Urinary bladder (tissue), 4 donors: ENCODE results near the gene IL1RAPL1. TPM values are rescaled to one million over a fixed set of nuclear protein-coding genes. Genes with fewer than 3 reads are reported as not detected.
A peak's percentile ranks its signal among the peaks of the same experiment; 100 is the strongest.

Experiments
- DNase-seq: peaks from one replicate; pipeline ENCODE4 v3.0.0-alpha.2; 2015; ENCODE audit errors: extremely low spot score
- H3K27ac ChIP-seq: one replicate; pipeline ENCODE4 v1.5.1; 2013; ENCODE audit warnings: low read depth, mild to moderate bottlenecking, moderate library complexity
- H3K36me3 ChIP-seq: one replicate; pipeline ENCODE4 v1.6.1; 2013; ENCODE audit warnings: mild to moderate bottlenecking, moderate library complexity; ENCODE audit not compliant: insufficient read depth
- H3K4me1 ChIP-seq: one replicate; pipeline ENCODE4 v1.6.1; 2013; ENCODE audit warnings: mild to moderate bottlenecking, moderate library complexity; ENCODE audit not compliant: insufficient read depth
- H3K4me3 ChIP-seq: one replicate; pipeline ENCODE4 v1.5.1; 2013; ENCODE audit warnings: low read depth, low read length
- WGBS: extraction: QIAGEN DNeasy Blood & Tissue Kit; methylation state at CpG from one replicate; pipeline ENCODE4 v1.1.7; 2013; 5-methylcytosine and 5-hydroxymethylcytosine counted together
- polyA plus RNA-seq: library from polyadenylated mRNA; stranded (reverse); fragments of 200-250 nt; gene quantifications from one replicate; pipeline ENCODE4 v1.2.3, GENCODE V29; 2013
- total RNA-seq: library from RNA; depleted of rRNA; stranded (reverse); fragments of >200 nt; gene quantifications from one replicate; pipeline ENCODE4 v1.2.3, GENCODE V29; 2014
- donor health status: healthy with polysubstance abuse.
- donor health status: healthy.

The IL1RAPL1 gene
- total and polyA plus RNA-seq, 2 donors: 1.4 to 21.3 TPM

DNA sequence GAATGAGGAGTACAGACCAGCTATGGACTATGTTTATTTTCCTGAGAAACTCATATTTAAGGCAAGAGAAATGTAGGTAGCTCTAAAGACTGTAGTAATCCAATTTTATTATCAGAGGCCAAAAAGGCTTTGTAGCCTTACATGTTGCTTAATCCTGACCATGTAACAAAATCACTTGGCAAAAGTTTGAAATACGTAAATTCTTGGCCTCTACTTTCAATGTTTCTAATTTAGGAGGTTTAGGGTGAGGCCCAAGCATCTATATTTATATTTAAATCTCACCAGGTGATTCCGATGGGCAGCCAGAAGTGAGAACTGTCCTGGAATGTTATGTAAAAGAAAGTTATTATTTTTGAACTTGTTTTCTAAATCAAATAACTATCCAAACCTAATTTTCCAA lies 289.7 kb downstream of the IL1RAPL1 start:
- H3K4me1 ChIP-seq: no peaks in the 10 kb centered on the region
- no peak for DNase-seq
- H3K36me3 ChIP-seq: no peaks in the 10 kb centered on the region
- WGBS: 54% methylated on average over 2 of the region's 2 CpGs
- no peak overlapping the region for H3K4me3 ChIP-seq
- H3K27ac ChIP-seq: no peak overlapping the region

DNA sequence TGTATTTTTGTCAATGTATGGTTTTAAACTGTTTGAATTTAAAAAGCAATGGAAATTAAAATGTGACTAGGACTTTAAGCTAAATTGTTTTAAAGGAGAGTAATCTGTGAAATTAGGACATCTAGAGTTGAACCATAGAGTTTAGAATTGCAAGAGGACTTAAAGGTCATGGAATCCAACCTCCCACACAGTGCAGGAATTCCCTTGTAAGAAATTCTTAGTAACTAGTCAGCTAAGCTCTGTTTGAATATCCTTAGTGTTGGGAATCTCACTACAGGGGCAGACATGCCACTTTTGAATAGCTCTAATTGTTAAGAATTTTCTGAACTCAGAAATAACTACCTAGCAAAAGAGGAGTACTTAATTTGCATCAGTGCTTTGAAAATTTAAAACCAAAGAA lies 292.9 kb downstream of the IL1RAPL1 start:
- Histone ChIP-seq H3K4me1 (no peaks in the 10 kb centered on the region), H3K4me3 (no peak overlapping the region), H3K36me3 (no peaks in the 10 kb centered on the region), H3K27ac (no peak overlapping the region)
- no peak for DNase-seq

DNA sequence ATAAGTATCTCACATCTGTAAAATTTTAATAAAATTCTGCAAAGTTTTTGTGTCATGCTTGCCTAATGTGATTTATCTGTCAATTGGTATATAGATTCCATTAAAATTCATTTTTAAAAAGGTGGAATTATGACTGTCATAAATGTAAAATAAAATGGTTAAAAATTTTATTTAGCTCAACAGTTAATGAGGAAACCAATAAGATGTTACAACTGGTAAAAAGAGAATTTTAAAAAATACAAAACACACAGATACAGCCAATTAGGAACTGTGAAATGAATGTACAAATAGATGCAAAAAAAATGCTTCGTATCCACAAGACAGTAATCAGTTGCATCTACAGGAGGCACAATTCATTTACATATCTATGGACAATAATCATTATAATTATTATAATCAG lies 297.6 kb downstream of the IL1RAPL1 start:
- 100% methylated on average over 1 of the region's 1 CpG for WGBS
- H3K27ac ChIP-seq: no peak overlapping the region
- H3K4me1 ChIP-seq: no peaks in the 10 kb centered on the region
- DNase-seq: no peak
- H3K36me3 ChIP-seq: no peaks in the 10 kb centered on the region
- H3K4me3 ChIP-seq: no peak overlapping the region

DNA sequence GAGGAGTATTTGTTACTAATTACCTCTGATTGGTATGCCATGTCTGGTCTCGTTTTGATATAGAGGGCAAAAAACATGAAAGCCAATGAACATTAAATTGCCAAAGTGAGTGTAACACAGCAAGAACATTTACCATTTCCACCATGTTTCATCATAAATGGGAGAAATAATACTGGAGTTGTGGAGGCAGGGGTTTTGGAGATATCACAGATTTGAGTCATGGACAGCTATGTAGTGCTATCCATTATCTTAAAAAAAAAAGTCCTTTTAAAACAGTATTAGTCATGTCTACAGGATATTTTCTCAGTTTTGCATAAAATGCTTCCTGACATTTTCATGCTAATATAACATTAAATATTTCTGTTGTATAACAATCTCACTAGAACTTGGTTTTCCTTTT lies 301.2 kb downstream of the IL1RAPL1 start:
- 89% methylated on average over 1 of the region's 1 CpG for WGBS
- Histone ChIP-seq H3K27ac (no peak overlapping the region), H3K4me3 (no peak overlapping the region), H3K4me1 (no peaks in the 10 kb centered on the region), H3K36me3 (no peaks in the 10 kb centered on the region)
- no peak for DNase-seq

DNA sequence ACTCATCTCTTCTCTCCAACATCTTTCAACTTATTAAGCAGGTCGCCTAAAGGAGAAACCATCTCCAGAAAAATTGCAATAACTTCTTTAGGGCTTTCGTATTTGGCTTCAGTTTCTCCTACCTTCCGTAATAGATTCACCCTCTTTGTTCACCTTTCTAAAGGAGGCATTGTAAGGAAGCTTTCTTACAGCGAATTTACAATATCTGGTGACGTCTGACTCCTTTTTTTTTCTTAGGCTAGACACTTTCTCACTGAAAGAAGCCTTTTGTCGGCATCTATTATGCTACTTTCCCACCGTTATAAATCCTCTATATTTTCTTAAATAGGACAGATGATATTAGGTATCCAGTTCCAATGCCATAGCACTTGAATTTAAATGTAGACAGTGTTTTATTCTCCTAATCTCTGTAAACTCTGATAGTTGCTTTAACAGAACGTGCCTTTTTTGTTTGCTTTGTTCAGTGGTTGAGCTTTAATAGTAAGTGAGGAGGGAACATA lies 302.4 kb downstream of the IL1RAPL1 start:
- WGBS: 80% methylated on average over 8 of the region's 8 CpGs
- DNase-seq: no peak
- Histone ChIP-seq H3K4me3 (no peak overlapping the region), H3K27ac (no peak overlapping the region), H3K4me1 (no peaks in the 10 kb centered on the region), H3K36me3 (no peaks in the 10 kb centered on the region)

DNA sequence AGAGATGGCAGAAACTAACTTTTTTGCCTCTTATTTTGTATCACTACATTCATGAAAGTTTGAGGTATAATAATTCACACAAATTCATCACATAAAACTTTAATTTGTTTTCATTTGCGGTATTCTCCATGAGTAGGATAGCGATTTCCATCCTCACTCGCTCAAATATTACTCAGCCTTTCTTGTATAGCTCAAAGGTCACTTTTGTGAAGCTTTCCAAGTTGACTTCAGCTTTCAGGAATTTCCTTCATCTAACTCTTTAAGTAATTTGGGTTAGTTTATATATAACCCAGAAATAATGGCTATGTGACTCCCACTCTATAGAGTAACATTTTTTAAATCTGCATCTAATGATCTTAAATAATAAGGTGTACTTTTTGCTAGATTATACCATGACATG lies 314.4 kb downstream of the IL1RAPL1 start:
- DNase-seq: no peak
- Histone ChIP-seq H3K4me1 (no peaks in the 10 kb centered on the region), H3K36me3 (no peaks in the 10 kb centered on the region), H3K4me3 (no peak overlapping the region), H3K27ac (no peak overlapping the region)
- 84% methylated on average over 3 of the region's 3 CpGs for WGBS

DNA sequence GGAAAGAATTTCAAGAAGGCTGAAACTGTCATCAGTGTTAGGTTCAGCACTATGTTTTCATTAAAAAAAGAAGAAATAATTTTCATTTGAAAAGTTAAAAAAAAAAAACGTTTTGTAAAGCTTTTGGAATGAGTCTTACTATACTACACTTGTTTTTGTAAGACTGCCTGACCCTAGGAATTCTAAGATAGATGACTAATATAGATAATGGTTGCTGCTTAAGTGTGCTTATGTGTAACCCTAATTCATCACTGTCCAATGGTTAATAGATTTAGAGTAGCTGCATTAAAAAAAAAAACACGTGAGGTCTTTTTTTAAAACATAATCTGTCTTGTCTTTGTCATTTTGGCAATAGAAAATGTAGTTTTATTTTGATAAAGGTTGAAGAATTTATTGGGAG lies 323.2 kb downstream of the IL1RAPL1 start:
- no peaks in the 10 kb centered on the region for H3K36me3 ChIP-seq
- H3K4me3 ChIP-seq: no peak overlapping the region
- no peak for DNase-seq
- WGBS: 17% methylated on average over 2 of the region's 2 CpGs
- no peak overlapping the region for H3K27ac ChIP-seq
- H3K4me1 ChIP-seq: no peaks in the 10 kb centered on the region

DNA sequence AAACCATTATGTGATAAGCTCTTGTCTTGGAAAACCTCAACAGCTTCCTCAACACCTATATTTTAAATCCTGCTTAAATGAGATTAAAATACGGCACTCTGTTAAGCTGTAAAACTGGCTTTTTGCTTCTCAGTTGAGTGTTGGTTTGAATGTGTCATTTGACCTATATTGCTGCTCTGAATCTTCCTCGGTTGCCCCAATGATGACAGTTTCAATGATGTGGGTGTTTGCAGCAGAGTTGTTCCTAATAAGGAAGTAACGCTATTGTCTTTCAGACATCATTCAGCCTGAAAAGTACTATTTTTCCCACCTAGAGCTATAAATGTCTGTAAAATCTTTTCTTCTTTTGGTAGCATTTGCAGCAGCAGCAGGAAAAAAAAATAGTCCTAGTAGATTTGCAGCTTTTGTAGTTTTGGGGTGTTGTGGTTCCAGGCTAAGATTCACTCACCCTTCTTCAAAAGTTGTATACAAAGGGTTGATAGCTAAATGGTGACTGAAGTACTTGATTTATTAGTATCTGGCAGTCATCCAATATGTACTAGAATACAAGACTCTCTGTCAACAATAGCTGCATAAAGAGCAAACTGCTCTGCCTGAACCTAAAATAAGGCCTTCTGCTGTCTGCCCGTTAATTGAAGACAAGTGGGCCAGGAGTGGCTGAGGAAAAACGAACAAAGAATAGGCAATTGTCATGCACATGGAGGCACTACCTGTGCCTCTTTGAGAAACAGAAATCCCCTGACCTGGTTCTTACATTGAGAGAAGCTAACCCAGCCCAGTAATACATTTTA lies 333.1 kb downstream of the IL1RAPL1 start:
- H3K4me1 ChIP-seq: no peaks in the 10 kb centered on the region
- no peak overlapping the region for H3K27ac ChIP-seq
- DNase-seq: peak; percentile 3
- no peaks in the 10 kb centered on the region for H3K36me3 ChIP-seq
- H3K4me3 ChIP-seq: no peak overlapping the region
- WGBS: 40% methylated on average over 5 of the region's 5 CpGs

DNA sequence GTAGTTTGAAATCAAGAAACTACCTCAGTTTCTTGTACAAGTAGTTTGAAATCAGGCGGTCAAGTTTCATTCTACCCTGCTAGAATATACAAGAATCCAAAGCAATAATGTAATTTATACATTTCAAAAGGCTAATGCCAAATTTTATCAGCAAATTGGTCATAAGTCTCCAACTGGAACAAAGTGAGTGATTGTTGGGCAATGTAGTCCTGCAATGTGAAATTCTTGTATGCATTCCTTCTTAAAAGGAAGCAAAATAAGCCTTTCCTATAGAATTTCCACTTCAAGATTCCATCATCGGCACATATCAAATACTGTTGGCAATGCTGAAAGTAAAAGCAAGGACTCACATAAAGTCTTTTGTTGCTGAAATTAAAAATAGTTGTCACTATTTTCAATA lies 334.9 kb downstream of the IL1RAPL1 start:
- WGBS: 98% methylated on average over 2 of the region's 2 CpGs
- no peaks in the 10 kb centered on the region for H3K36me3 ChIP-seq
- no peak overlapping the region for H3K4me3 ChIP-seq
- no peak for DNase-seq
- no peak overlapping the region for H3K27ac ChIP-seq
- H3K4me1 ChIP-seq: no peaks in the 10 kb centered on the region

DNA sequence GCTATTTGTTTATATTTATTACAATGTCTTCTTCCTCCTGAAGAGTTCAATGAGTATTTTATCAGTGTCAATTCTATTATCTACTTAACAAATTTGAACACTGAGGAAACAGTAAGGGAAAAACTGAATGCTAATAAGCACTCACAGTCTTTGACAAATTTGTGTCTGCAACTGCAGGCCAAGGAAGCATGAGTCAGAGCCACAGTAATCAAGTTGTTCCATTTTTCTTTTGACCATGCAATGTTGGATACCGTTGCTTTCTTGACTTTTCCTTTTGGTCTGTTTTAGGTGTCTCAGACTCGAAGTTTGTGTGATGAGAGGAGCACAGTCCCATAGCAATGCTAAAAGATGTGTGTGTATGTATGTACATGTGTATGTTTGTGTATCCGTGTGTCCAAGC lies 359.6 kb downstream of the IL1RAPL1 start:
- DNase-seq: no peak
- H3K4me1 ChIP-seq: no peaks in the 10 kb centered on the region
- no peaks in the 10 kb centered on the region for H3K36me3 ChIP-seq
- no peak overlapping the region for H3K27ac ChIP-seq
- H3K4me3 ChIP-seq: no peak overlapping the region
- WGBS: 87% methylated on average over 3 of the region's 3 CpGs

DNA sequence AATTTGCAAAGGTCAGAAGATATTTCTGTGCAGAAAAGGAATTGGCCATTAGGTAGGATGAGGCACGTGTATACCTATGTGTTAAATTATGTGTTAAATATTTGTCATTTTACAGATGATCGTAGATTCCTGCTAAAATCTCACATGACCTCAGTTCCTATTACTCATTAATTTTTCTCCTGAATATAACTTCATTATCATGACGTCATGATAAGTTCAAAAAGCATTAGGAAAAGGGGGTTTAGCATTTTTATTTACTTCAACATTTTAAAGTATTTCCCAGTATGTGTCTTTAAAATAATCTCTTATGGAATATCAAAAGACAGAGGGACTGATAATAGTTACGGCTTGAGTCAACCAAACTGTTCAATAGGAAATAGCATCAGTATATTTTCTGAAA lies 372.8 kb downstream of the IL1RAPL1 start:
- H3K36me3 ChIP-seq: no peaks in the 10 kb centered on the region
- no peak overlapping the region for H3K4me3 ChIP-seq
- no peak overlapping the region for H3K27ac ChIP-seq
- 88% methylated on average over 4 of the region's 4 CpGs for WGBS
- H3K4me1 ChIP-seq: no peaks in the 10 kb centered on the region
- DNase-seq: no peak

DNA sequence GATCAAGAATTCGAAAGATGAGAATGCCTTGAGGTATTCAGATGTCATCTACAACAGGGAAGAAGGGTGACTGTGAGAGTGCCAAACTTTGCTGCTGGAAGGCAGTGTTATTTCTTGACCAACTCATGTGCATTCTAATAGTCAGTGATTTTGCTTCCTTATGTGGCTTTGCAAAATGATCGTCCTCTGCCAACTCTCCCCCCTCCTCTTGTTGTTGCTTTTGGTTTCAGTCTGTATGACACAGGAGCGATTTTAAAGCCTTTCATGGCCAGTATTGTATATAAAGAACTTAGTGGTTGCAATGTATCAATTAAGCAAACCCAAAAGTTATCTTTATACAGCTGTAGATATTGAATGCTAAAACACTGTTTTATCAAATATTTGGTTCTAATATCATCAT lies 379.1 kb downstream of the IL1RAPL1 start:
- no peak overlapping the region for H3K4me3 ChIP-seq
- H3K27ac ChIP-seq: no peak overlapping the region
- H3K36me3 ChIP-seq: no peaks in the 10 kb centered on the region
- no peak for DNase-seq
- WGBS: 26% methylated on average over 3 of the region's 3 CpGs
- no peaks in the 10 kb centered on the region for H3K4me1 ChIP-seq

DNA sequence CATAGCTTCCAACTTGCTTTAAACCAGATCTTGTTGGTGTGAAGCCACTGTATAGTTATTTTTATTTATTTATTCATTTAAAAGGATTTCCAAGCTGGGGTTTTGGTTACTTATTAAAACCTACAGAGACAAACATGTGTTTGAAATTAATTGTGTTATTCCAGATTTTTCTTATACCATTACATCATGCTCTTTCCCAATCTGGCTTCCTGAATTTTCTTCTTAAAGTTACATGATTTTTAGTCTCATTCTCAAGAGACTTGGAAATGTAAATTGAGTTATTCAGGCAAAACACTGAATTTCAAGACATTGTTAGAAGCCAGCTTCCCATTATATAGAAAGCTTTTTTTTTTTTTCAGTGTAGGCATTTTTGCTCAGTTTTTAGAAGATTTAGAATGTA lies 381.9 kb downstream of the IL1RAPL1 start:
- no peak overlapping the region for H3K4me3 ChIP-seq
- H3K27ac ChIP-seq: no peak overlapping the region
- DNase-seq: no peak
- H3K4me1 ChIP-seq: no peaks in the 10 kb centered on the region
- no peaks in the 10 kb centered on the region for H3K36me3 ChIP-seq

DNA sequence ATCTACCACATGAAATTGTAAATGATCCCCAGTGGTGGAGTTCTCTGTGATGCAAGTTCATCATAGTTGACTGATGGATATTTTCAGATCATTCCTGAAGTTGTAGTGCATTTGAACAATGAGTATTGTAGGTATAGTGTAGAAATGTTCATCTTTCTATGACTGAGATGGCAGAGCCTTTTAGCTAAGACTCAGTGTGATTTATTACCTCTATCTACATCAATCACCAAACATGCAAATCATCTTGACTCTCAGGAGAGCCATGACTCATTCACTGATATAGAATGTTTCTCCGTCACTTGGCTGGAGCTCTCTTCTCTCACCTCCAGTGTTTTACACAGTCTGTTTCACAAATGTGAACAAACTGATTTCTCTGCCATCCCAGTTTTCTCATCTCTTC lies 392.6 kb downstream of the IL1RAPL1 start:
- Histone ChIP-seq H3K27ac (no peak overlapping the region), H3K36me3 (no peaks in the 10 kb centered on the region), H3K4me1 (no peaks in the 10 kb centered on the region), H3K4me3 (no peak overlapping the region)
- no peak for DNase-seq
- WGBS: 89% methylated on average over 1 of the region's 1 CpG

DNA sequence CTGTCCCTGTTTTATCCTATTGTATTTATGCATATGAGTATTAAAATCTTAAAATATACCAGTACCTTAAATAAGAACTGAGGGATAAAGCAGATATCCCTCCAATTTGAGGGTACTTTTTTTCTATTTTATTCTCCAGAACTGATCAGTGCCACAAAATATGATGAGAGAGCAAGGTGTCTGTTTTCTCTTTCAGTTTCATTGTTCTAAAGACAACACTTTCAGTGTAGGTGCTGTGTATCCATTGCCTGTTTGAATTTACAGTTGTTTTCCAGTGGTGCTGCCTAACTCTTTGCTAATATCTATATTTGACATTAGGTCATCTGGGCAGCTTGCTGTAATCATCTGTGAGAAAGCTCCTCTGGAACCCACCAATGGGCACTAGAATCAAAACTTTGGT lies 394.7 kb downstream of the IL1RAPL1 start:
- no peak overlapping the region for H3K27ac ChIP-seq
- no peaks in the 10 kb centered on the region for H3K36me3 ChIP-seq
- no peak overlapping the region for H3K4me3 ChIP-seq
- H3K4me1 ChIP-seq: no peaks in the 10 kb centered on the region
- no peak for DNase-seq
